Measurements from ENCODE around the gene UNG. TPM values are rescaled to one million over a fixed set of nuclear protein-coding genes. Genes with fewer than 3 reads are reported as not detected.

UNG gene
- total and polyA plus RNA-seq, 2 experiments from 2014 or later, result 90.5 to 209 TPM

- no peak for TF ChIP-seq ZNF462 (CRISPR knock-in tag; IDR thresholded peaks at IDR 0.05)
- no peak for TF ChIP-seq STAT1 (IDR thresholded peaks at IDR 0.05; ENCODE audit: unreplicated experiment)
- no peak for TF ChIP-seq CREB1 (CRISPR knock-in tag; IDR thresholded peaks at IDR 0.05; ENCODE audit: low read depth)
- TF ChIP-seq NANOG (IDR thresholded peaks at IDR 0.05; ENCODE audit: borderline replicate concordance), result no peak
Measured at GRCh38 chr12:109113661-109114321, 16.4 kb downstream of the UNG start (continued).

GRCh38 chr12:109114644-109115043 lies 17.2 kb downstream of the UNG start:
- Mint-ChIP-seq H3K36me3 (ENCODE audit: low read depth) (peaks cover 13% of the 10 kb centered on the region; the same call in 2 of the 3 replicates), H3K27me3 (ENCODE audit: insufficient read depth, low read depth, poor library complexity) (peaks cover 3% of the 10 kb centered on the region), H3K4me1 (peaks cover 31% of the 10 kb centered on the region), H3K27ac (no peak overlapping the region), H3K4me3 (no peak overlapping the region), H3K9me3 (no peaks in the 10 kb centered on the region)
- Histone ChIP-seq H3F3A (replicated peaks; ENCODE audit: low read depth) (peaks cover 14% of the 10 kb centered on the region), H3K36me3 (ENCODE audit: insufficient read depth) (no peaks in the 10 kb centered on the region), H3K79me2 (replicated peaks; ENCODE audit: insufficient read depth) (no peaks in the 10 kb centered on the region), H3K4me1 (ENCODE audit: insufficient read depth) (peaks cover 9% of the 10 kb centered on the region; the same call in 1 of the 2 replicates), H3K27me3 (ENCODE audit: insufficient read depth) (no peaks in the 10 kb centered on the region), H3K27ac (ENCODE audit: low read depth) (no peak overlapping the region), H4K20me1 (replicated peaks; ENCODE audit: insufficient read depth) (no peaks in the 10 kb centered on the region; the same call in 1 of the 2 replicates), H3K9me2 (ENCODE audit: insufficient read depth) (no peaks in the 10 kb centered on the region), H3K4me3 (no peak overlapping the region), H3K4me2 (no peak overlapping the region), H2AFZ (no peak overlapping the region)
- no peak for TF ChIP-seq CREB1 (CRISPR knock-in tag; IDR thresholded peaks at IDR 0.05; ENCODE audit: low read depth)
- no peak for TF ChIP-seq JUNB (IDR thresholded peaks at IDR 0.05; ENCODE audit: unreplicated experiment)
- TF ChIP-seq STAT1 (IDR thresholded peaks at IDR 0.05; ENCODE audit: unreplicated experiment), result no peak
- TF ChIP-seq ETS1 (IDR thresholded peaks at IDR 0.05), result no peak
- TF ChIP-seq POLR2AphosphoS5 (IDR thresholded peaks at IDR 0.05; ENCODE audit: low read depth), result no peak
- no peak for TF ChIP-seq REST (IDR thresholded peaks at IDR 0.05; ENCODE audit: unreplicated experiment)
- TF ChIP-seq EZH2phosphoT487 (IDR thresholded peaks at IDR 0.05; ENCODE audit: unreplicated experiment), result no peak
- DNase-seq (ENCODE audit: low spot score) (no peak), ATAC-seq (no peak)
